ENCODE measurements around the gene MOV10.

GRCh38 chr1:112706505-112707220 lies 32.2 kb downstream of the MOV10 start, which contains the start of gene RHOC:
- TF ChIP-seq CTCF (IDR thresholded peaks at IDR 0.05; ENCODE audit: poor library complexity, severe bottlenecking) (no peak), POLR2AphosphoS5 (IDR thresholded peaks at IDR 0.05) (no peak), EZH2 (IDR thresholded peaks at IDR 0.05; ENCODE audit: borderline replicate concordance, insufficient read depth, low read length, poor library complexity, severe bottlenecking) (no peak), REST (IDR thresholded peaks at IDR 0.05; ENCODE audit: borderline replicate concordance) (no peak), RAD21 (conservative IDR thresholded peaks at IDR 0.05) (no peak)
